SK-N-SH (cell line): ENCODE results near the gene PCSK5.

Experiments used
- POLR2AphosphoS5 ChIP-seq: IDR thresholded peaks from 2 replicates; pipeline ENCODE4 v1.6.1; 2012; ENCODE audit warnings: low read depth, low read length
- TF ChIP-seq, protein P1 (sequence below): fragments of 200-600 bp; sonication (generic); IDR thresholded peaks from 2 replicates; pipeline ENCODE4 v1.6.1; 2017; ENCODE audit warnings: antibody characterized with exemption, mild to moderate bottlenecking, moderate library complexity

DNA sequence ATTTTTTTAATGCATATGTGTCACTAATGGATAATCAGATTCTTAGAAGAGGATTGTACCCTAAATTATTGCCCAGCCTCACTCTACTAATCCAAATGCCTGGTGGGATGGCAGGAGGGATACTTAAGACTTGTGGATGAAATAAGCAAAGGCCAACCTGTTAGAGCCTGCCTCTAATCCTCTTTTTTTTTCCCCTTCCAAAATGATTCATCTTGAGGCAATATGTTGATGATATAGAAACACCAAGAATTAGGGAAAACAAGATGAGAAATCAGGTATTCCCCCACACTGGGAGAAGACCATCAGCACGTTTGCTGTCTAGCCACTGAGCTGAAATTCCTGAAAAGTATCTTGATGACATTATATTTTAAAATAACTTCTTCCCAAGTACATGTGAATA lies 451.7 kb downstream of the PCSK5 start:
- TF ChIP-seq, protein P1, sequence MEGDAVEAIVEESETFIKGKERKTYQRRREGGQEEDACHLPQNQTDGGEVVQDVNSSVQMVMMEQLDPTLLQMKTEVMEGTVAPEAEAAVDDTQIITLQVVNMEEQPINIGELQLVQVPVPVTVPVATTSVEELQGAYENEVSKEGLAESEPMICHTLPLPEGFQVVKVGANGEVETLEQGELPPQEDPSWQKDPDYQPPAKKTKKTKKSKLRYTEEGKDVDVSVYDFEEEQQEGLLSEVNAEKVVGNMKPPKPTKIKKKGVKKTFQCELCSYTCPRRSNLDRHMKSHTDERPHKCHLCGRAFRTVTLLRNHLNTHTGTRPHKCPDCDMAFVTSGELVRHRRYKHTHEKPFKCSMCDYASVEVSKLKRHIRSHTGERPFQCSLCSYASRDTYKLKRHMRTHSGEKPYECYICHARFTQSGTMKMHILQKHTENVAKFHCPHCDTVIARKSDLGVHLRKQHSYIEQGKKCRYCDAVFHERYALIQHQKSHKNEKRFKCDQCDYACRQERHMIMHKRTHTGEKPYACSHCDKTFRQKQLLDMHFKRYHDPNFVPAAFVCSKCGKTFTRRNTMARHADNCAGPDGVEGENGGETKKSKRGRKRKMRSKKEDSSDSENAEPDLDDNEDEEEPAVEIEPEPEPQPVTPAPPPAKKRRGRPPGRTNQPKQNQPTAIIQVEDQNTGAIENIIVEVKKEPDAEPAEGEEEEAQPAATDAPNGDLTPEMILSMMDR: no peak
- TF ChIP-seq POLR2AphosphoS5: no peak
